ENCODE data around the gene INSIG1. TPM values are rescaled to one million over a fixed set of nuclear protein-coding genes. Genes with fewer than 3 reads are reported as not detected.

The INSIG1 gene
- total and polyA plus RNA-seq, 2 of the 4 experiments (the other 2 are of a cell fraction) = 19.0 to 26.0 TPM

DNA sequence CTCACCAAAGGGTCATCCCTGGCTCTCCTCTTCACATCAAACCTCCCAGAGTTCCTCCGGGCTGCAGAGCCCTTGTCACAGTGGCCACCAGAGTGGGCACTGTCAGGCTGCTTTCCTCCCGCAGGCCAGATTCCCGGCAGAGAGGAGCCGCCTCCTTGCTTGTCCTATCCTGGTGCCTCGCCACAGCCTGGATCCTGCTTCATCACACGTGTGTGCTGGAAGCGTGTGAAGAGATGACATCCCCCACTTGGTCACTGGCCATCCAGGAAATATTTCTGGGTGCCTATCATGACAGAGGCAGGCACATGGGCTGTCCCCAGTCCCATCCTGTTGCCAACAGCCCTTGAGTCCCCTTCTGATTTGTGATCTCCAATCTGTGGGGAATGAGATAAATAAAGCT, 15.0 kb downstream of the INSIG1 start:
- in situ Hi-C loops (cut with MboI; ENCODE audit: low sequenced_read_pairs) = no loop called here
- no peaks in the 10 kb centered on the region for H4K20me1 ChIP-seq (ENCODE audit: insufficient read depth, low read length)
- no TSS peak for BruUV-seq (replicated peaks)
- no peak overlapping the region for H2AK9ac ChIP-seq (replicated peaks; ENCODE audit: low read depth, low read length, poor library complexity)
- POLR2A ChIA-PET (ENCODE audit: unreplicated experiment) = no interaction called here
- H3K27ac ChIP-seq (ENCODE audit: insufficient read depth, low read length) = no peak overlapping the region
- no peak for ATAC-seq (ENCODE audit: low read depth)
- no peak overlapping the region for H4K91ac ChIP-seq (ENCODE audit: insufficient read depth, low read depth, low read length)
- no peaks in the 10 kb centered on the region for H3K27me3 ChIP-seq (ENCODE audit: control insufficient read depth, insufficient read depth, low read length)
- H3K14ac ChIP-seq (replicated peaks; ENCODE audit: low read depth, low read length) = no peak overlapping the region
- no peak overlapping the region for H2BK15ac ChIP-seq (ENCODE audit: low read depth, low read length)
- no peak overlapping the region for H3K18ac ChIP-seq (ENCODE audit: low read depth, low read length)
- no peak overlapping the region for H3K56ac ChIP-seq (ENCODE audit: extremely low read depth, insufficient read depth, low read length)
- no peak overlapping the region for H4K8ac ChIP-seq (ENCODE audit: low read depth in 2 of 2, low read length in 2 of 2)
- no peak for TF ChIP-seq RCOR1 (IDR thresholded peaks at IDR 0.05; ENCODE audit: insufficient replicate concordance, low read length)
- TF ChIP-seq NFE2L2 (IDR thresholded peaks at IDR 0.05; ENCODE audit: low read depth, low read length) = no peak
- TF ChIP-seq, protein P1, sequence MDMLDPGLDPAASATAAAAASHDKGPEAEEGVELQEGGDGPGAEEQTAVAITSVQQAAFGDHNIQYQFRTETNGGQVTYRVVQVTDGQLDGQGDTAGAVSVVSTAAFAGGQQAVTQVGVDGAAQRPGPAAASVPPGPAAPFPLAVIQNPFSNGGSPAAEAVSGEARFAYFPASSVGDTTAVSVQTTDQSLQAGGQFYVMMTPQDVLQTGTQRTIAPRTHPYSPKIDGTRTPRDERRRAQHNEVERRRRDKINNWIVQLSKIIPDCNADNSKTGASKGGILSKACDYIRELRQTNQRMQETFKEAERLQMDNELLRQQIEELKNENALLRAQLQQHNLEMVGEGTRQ (IDR thresholded peaks at IDR 0.05; ENCODE audit: low read depth, low read length) = no peak
- TF ChIP-seq, protein P2, sequence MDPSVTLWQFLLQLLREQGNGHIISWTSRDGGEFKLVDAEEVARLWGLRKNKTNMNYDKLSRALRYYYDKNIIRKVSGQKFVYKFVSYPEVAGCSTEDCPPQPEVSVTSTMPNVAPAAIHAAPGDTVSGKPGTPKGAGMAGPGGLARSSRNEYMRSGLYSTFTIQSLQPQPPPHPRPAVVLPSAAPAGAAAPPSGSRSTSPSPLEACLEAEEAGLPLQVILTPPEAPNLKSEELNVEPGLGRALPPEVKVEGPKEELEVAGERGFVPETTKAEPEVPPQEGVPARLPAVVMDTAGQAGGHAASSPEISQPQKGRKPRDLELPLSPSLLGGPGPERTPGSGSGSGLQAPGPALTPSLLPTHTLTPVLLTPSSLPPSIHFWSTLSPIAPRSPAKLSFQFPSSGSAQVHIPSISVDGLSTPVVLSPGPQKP (IDR thresholded peaks at IDR 0.05; ENCODE audit: borderline replicate concordance, low read depth, low read length) = no peak
- no peak for TF ChIP-seq BHLHE40 (IDR thresholded peaks at IDR 0.05; ENCODE audit: low read depth, low read length)
- no peak overlapping the region for H3K4ac ChIP-seq (ENCODE audit: low read depth, low read length)
- no peak for DNase-seq
- no peak overlapping the region for H2AFZ ChIP-seq (replicated peaks; ENCODE audit: low read length, poor library complexity)
- no peak overlapping the region for H3K23ac ChIP-seq (ENCODE audit: low read depth, low read length)
- H2AK5ac ChIP-seq (ENCODE audit: low read depth, low read length) = no peak overlapping the region
- H2BK5ac ChIP-seq (ENCODE audit: low read depth, low read length, poor library complexity, severe bottlenecking) = no peak overlapping the region
- no peak overlapping the region for H2BK20ac ChIP-seq (ENCODE audit: low read depth, low read length)
- no peaks in the 10 kb centered on the region for H3K9me3 ChIP-seq (ENCODE audit: control insufficient read depth, insufficient read depth, low read length)
- no peak overlapping the region for H3K4me3 ChIP-seq (ENCODE audit: insufficient read depth, low read depth, low read length)
- no peaks in the 10 kb centered on the region for H3K79me1 ChIP-seq (ENCODE audit: low read depth in 1 of 2, low read length in 2 of 2)
- H3K4me2 ChIP-seq (ENCODE audit: low read depth, low read length) = no peak overlapping the region
- no peak overlapping the region for H2BK120ac ChIP-seq (ENCODE audit: low read depth, low read length)
- WGBS, 2 experiments (ENCODE audit: extremely low coverage in 2 of 2, insufficient read length in 1 of 2) = 57% methylated on average over 2 of the region's 7 CpGs; no CpG with 5 or more reads in 1 of the 2 experiments
- CTCF ChIA-PET = no interaction called here
- no peaks in the 10 kb centered on the region for H3K4me1 ChIP-seq (ENCODE audit: control insufficient read depth, insufficient read depth, low read length)
- H3K9me1 ChIP-seq (ENCODE audit: insufficient read depth, low read length) = no peaks in the 10 kb centered on the region
- no peak overlapping the region for H3K9ac ChIP-seq (ENCODE audit: low read depth, low read length)
- dilution Hi-C loops (cut with HindIII; ENCODE audit: low sequenced_read_pairs, unreplicated experiment) = no loop called here
- H4K5ac ChIP-seq (ENCODE audit: low read depth, low read length) = no peak overlapping the region
- H3K36me3 ChIP-seq (ENCODE audit: control insufficient read depth, insufficient read depth, low read length) = peaks cover 7% of the 10 kb centered on the region
- intact Hi-C loops (cut with micrococcal nuclease) = no loop called here

All from IMR-90 (cell line).